Testis (tissue), 5 donors: Measurements from ENCODE around the gene PAMR1. TPM values are rescaled to one million over a fixed set of nuclear protein-coding genes. Genes with fewer than 3 reads are reported as not detected.

ENCODE experiments used
- DNase-seq: peaks from one replicate; pipeline ENCODE4 v3.0.0-alpha.2; 2019
- H3K27ac ChIP-seq, 2 donors: fragments of 200-600 bp; sonication (generic); one replicate each; pipeline ENCODE4 v1.5.1; 2019
- H3K27me3 ChIP-seq: fragments of 200-600 bp; sonication (generic); one replicate; pipeline ENCODE4 v1.5.1; 2019
- H3K36me3 ChIP-seq: fragments of 200-600 bp; sonication (generic); one replicate; pipeline ENCODE4 v1.5.1; 2017; ENCODE audit warnings: low read depth; ENCODE audit errors: missing control alignments
- H3K4me1 ChIP-seq: fragments of 200-600 bp; sonication (generic); one replicate; pipeline ENCODE4 v1.5.1; 2019
- H3K4me3 ChIP-seq, 2 donors: fragments of 200-600 bp; sonication (generic); one replicate each; pipeline ENCODE4 v1.5.1; 2017 to 2019
- H3K9me3 ChIP-seq: fragments of 200-600 bp; sonication (generic); one replicate; pipeline ENCODE4 v1.5.1; 2017
- CTCF ChIP-seq, 3 experiments: fragments of 450-650 bp in 2 of 3; fragments of 200-600 bp in 1 of 3; sonication (generic) in 1 of 3; IDR thresholded peaks; one replicate each; pipeline ENCODE4 v1.5.1; 2016 to 2019; ENCODE audit warnings: antibody characterized with exemption in 3 of 3, mild to moderate bottlenecking in 2 of 3, moderate library complexity in 1 of 3
- POLR2A ChIP-seq: fragments of 450-650 bp; IDR thresholded peaks from one replicate; pipeline ENCODE4 v1.6.1; 2017; ENCODE audit warnings: antibody characterized with exemption, mild to moderate bottlenecking, moderate library complexity
- WGBS, 2 donors: methylation state at CpG; one replicate each; pipeline ENCODE4 v1.1.5; 2018; 5-methylcytosine and 5-hydroxymethylcytosine counted together
- intact Hi-C: fragments of 100-400 bp; cut with DNase I; formaldehyde crosslinking; loops from one replicate; pipeline ENCODE4 v1.15.1; 2023; ENCODE audit warnings: low total_unique reads
- long read RNA-seq, 2 donors: transcript quantifications; one replicate each; lab custom pipeline, GENCODE V29; 2026
- polyA plus RNA-seq: library from polyadenylated mRNA; stranded (reverse); fragments of 350-450 nt; fragmentation: Illumina TruSeq; extraction: RNeasy Lipid Tissue Mini Kit (QIAGEN cat#74804); gene quantifications from one replicate; pipeline ENCODE4 v1.2.3, GENCODE V29; 2014; ENCODE audit warnings: low read depth, low replicate concordance; ENCODE audit not compliant: insufficient read depth
- total RNA-seq, 2 donors: library from RNA; depleted of rRNA; stranded (reverse); fragments of >200 nt; gene quantifications; one replicate each; pipeline ENCODE4 v1.2.3, GENCODE V29; 2016

PAMR1 gene
- 1 to 10 TPM in 1 of 2 donors, under 1 TPM in 1; 0.55 to 1.5 TPM for total RNA-seq
- polyA plus RNA-seq, result 13.2 TPM
- long read RNA-seq, donor 1, transcript PAMR1-207 (11 exons, 3,142 nt), result major isoform, 7 of 9 reads
- long read RNA-seq, donor 1, partial matches to known transcripts, result 0 of 9 reads
- long read RNA-seq, donor 1, other reads (novel, unspliced or antisense), result 0 of 9 reads
- long read RNA-seq, donor 2, partial matches to known transcripts, result 0 of 2 reads
- long read RNA-seq, donor 2, other reads (novel, unspliced or antisense), result 0 of 2 reads

- Histone ChIP-seq H3K27me3 (no peaks in the 10 kb centered on the region), H3K36me3 (no peaks in the 10 kb centered on the region), H3K4me1 (peaks cover 9% of the 10 kb centered on the region), H3K27ac (no peak within 1 kb of the TSS), H3K9me3 (no peaks in the 10 kb centered on the region), H3K4me3 (peak within 1 kb of the TSS; percentile 9 to 53)
- WGBS, 2 donors, result 1% methylated on average over 14 to 34 of the region's 34 CpGs
- intact Hi-C loops, result no loop called here
- no peak for DNase-seq
- no peak for TF ChIP-seq POLR2A
These were observed at the start of gene PAMR1 for GRCh38 chr11:35525501-35526175. Gene PAMR1 (minus strand): TSS chr11:35525616. CDS start chr11:35525585, 31 bp downstream.

GRCh38 chr11:35571696-35572095 is 46.3 kb upstream of the PAMR1 start:
- H3K4me1 ChIP-seq, result no peaks in the 10 kb centered on the region
- no peaks in the 10 kb centered on the region for H3K27me3 ChIP-seq
- H3K27ac ChIP-seq, result no peak overlapping the region
- no peaks in the 10 kb centered on the region for H3K9me3 ChIP-seq
- H3K36me3 ChIP-seq, result no peaks in the 10 kb centered on the region
- H3K4me3 ChIP-seq, result no peak overlapping the region
- intact Hi-C loops, result no loop called here
- 80 to 81% methylated on average over 3 of the region's 3 CpGs for WGBS, 2 donors
- TF ChIP-seq POLR2A, result no peak
- no peak for TF ChIP-seq CTCF (IDR thresholded peaks at IDR 0.05)
- no peak for DNase-seq

GRCh38 chr11:35567737-35568465 is 42.5 kb upstream of the PAMR1 start:
- no peaks in the 10 kb centered on the region for H3K9me3 ChIP-seq
- H3K27me3 ChIP-seq, result no peaks in the 10 kb centered on the region
- intact Hi-C loops, result no loop called here
- WGBS, 2 donors, result 50 to 80% methylated on average over 1 of the region's 1 CpG
- DNase-seq, result no peak
- H3K4me3 ChIP-seq, result no peak overlapping the region
- H3K36me3 ChIP-seq, result no peaks in the 10 kb centered on the region
- H3K27ac ChIP-seq, result no peak overlapping the region
- TF ChIP-seq POLR2A, result no peak
- TF ChIP-seq CTCF (IDR thresholded peaks at IDR 0.05), result no peak
- no peaks in the 10 kb centered on the region for H3K4me1 ChIP-seq

GRCh38 chr11:35566885-35567284 is 41.5 kb upstream of the PAMR1 start:
- TF ChIP-seq CTCF (IDR thresholded peaks at IDR 0.05) (no peak), POLR2A (no peak)
- intact Hi-C loops, result no loop called here
- Histone ChIP-seq H3K4me1 (no peaks in the 10 kb centered on the region), H3K9me3 (no peaks in the 10 kb centered on the region), H3K27me3 (no peaks in the 10 kb centered on the region), H3K36me3 (no peaks in the 10 kb centered on the region), H3K4me3 (no peak overlapping the region), H3K27ac (no peak overlapping the region)
- no peak for DNase-seq
- WGBS, 2 donors, result 92 to 93% methylated on average over 3 of the region's 3 CpGs

GRCh38 chr11:35566181-35566580 is 40.8 kb upstream of the PAMR1 start:
- no peak for DNase-seq
- 63 to 67% methylated on average over 4 of the region's 4 CpGs for WGBS, 2 donors
- intact Hi-C loops, result no loop called here
- H3K9me3 ChIP-seq, result no peaks in the 10 kb centered on the region
- H3K27me3 ChIP-seq, result no peaks in the 10 kb centered on the region
- no peaks in the 10 kb centered on the region for H3K36me3 ChIP-seq
- no peak for TF ChIP-seq CTCF (IDR thresholded peaks at IDR 0.05)
- TF ChIP-seq POLR2A, result no peak
- H3K4me3 ChIP-seq, result no peak overlapping the region
- no peaks in the 10 kb centered on the region for H3K4me1 ChIP-seq
- H3K27ac ChIP-seq, result no peak overlapping the region
